GM21526 (cell line): ENCODE data around the gene LRPPRC.

Experiments
- ATAC-seq: cut with Tn5 transposase; IDR thresholded peaks from one replicate; pipeline ENCODE4 v1.9.1; 2021; ENCODE audit warnings: moderate library complexity; ENCODE audit not compliant: unreplicated experiment, low FRiP score

The LRPPRC gene

GRCh38 chr2:43837831-43838559 is 157.8 kb downstream of the LRPPRC start:
- ATAC-seq, result no peak

DNA sequence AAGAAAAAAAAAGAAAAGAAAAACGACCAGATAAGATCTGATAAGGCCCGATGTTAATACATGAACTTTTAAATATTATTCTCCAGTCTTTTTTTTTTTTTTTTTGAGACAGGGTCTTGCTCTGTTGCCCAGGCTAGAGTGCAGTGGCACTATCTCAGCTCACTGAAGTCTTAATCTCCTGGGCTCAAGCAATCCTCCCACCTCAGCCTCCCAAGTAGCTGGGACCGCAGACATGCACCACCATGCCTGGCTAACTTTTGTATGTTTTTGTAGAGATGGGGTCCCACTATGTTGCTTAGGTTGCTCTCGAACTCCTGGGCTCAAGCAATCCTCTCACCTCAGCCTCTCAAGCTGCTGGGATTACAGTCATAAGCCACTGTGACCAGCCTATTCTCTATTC is 158.8 kb downstream of the LRPPRC start:
- no peak for ATAC-seq
